ENCODE results near the gene RBAK. TPM values are rescaled to one million over a fixed set of nuclear protein-coding genes. Genes with fewer than 3 reads are reported as not detected.

Gene RBAK
- total RNA-seq, 2 experiments from 2014 or later = 11.0 to 12.4 TPM

GRCh38 chr7:4998910-4999309, 46.8 kb upstream of the RBAK start:
- ChIA-PET POLR2A (interaction anchor here (1.0 kb wide), 1 partner anchor 47 kb away, joined by 3 read pairs; the partner anchor contains the start of gene RBAK), CTCF (interaction anchor here (1.2 kb wide), 1 partner anchor 25 kb away, joined by 6 read pairs; no protein-coding TSS in a partner anchor)
- peaks cover 35% of the 10 kb centered on the region for H3K36me3 ChIP-seq (ENCODE audit: insufficient read depth, low read length)
- ATAC-seq (ENCODE audit: poor library complexity) (no peak), DNase-seq (no peak)
- H3K27ac Mint-ChIP-seq = peak overlapping the region; percentile 28
- no peaks in the 10 kb centered on the region for H3K9me3 Mint-ChIP-seq
- no peaks in the 10 kb centered on the region for H3K9me3 ChIP-seq (ENCODE audit: control insufficient read depth in 1 of 2, insufficient read depth in 1 of 2, low read length in 2 of 2)
- H3K27me3 Mint-ChIP-seq = no peaks in the 10 kb centered on the region
- no peaks in the 10 kb centered on the region for H3K4me1 Mint-ChIP-seq (ENCODE audit: low read depth)
- no peak overlapping the region for H3K27ac ChIP-seq (ENCODE audit: low read depth in 1 of 2, low read length in 2 of 2)
- TF ChIP-seq CTCF (IDR thresholded peaks at IDR 0.05) = no peak
- H3K27me3 ChIP-seq (ENCODE audit: control insufficient read depth in 1 of 2, insufficient read depth in 2 of 2, low read length in 2 of 2) = no peaks in the 10 kb centered on the region
- no peaks in the 10 kb centered on the region for H3K4me1 ChIP-seq (ENCODE audit: insufficient read depth, low read length)
- H3K36me3 Mint-ChIP-seq (ENCODE audit: low read depth) = peaks cover 85% of the 10 kb centered on the region
- intact Hi-C loops (cut with DNase I, micrococcal nuclease) = no loop called here
- H3K4me3 Mint-ChIP-seq = no peak overlapping the region
- H3K4me3 ChIP-seq (ENCODE audit: low read length) = no peak overlapping the region

GRCh38 chr7:4999369-4999950, 46.2 kb upstream of the RBAK start:
- no peaks in the 10 kb centered on the region for H3K27me3 Mint-ChIP-seq
- H3K4me1 Mint-ChIP-seq (ENCODE audit: low read depth) = no peaks in the 10 kb centered on the region
- no peaks in the 10 kb centered on the region for H3K27me3 ChIP-seq (ENCODE audit: control insufficient read depth in 1 of 2, insufficient read depth in 2 of 2, low read length in 2 of 2)
- peaks cover 85% of the 10 kb centered on the region for H3K36me3 Mint-ChIP-seq (ENCODE audit: low read depth)
- ATAC-seq (ENCODE audit: poor library complexity) (no peak), DNase-seq (no peak)
- no peaks in the 10 kb centered on the region for H3K9me3 Mint-ChIP-seq
- peak overlapping the region; percentile 28 for H3K27ac Mint-ChIP-seq
- ChIA-PET CTCF (interaction anchor here (1.2 kb wide), 1 partner anchor 26 kb away, joined by 6 read pairs; no protein-coding TSS in a partner anchor), POLR2A (interaction anchor here (1.0 kb wide), 1 partner anchor 46 kb away, joined by 3 read pairs; the partner anchor contains the start of gene RBAK)
- TF ChIP-seq CTCF (IDR thresholded peaks at IDR 0.05) = no peak
- no peaks in the 10 kb centered on the region for H3K4me1 ChIP-seq (ENCODE audit: insufficient read depth, low read length)
- H3K9me3 ChIP-seq (ENCODE audit: control insufficient read depth in 1 of 2, insufficient read depth in 1 of 2, low read length in 2 of 2) = no peaks in the 10 kb centered on the region
- no peak overlapping the region for H3K27ac ChIP-seq (ENCODE audit: low read depth in 1 of 2, low read length in 2 of 2)
- no peak overlapping the region for H3K4me3 ChIP-seq (ENCODE audit: low read length)
- peaks cover 33% of the 10 kb centered on the region for H3K36me3 ChIP-seq (ENCODE audit: insufficient read depth, low read length)
- H3K4me3 Mint-ChIP-seq = no peak overlapping the region
- intact Hi-C loops (cut with DNase I, micrococcal nuclease) = no loop called here

GRCh38 chr7:5001003-5001402, 44.7 kb upstream of the RBAK start:
- Histone ChIP-seq H3K4me3 (ENCODE audit: low read length) (no peak overlapping the region), H3K9me3 (ENCODE audit: control insufficient read depth in 1 of 2, insufficient read depth in 1 of 2, low read length in 2 of 2) (no peaks in the 10 kb centered on the region), H3K27me3 (ENCODE audit: control insufficient read depth in 1 of 2, insufficient read depth in 2 of 2, low read length in 2 of 2) (no peaks in the 10 kb centered on the region), H3K4me1 (ENCODE audit: insufficient read depth, low read length) (no peaks in the 10 kb centered on the region), H3K27ac (ENCODE audit: low read depth in 1 of 2, low read length in 2 of 2) (no peak overlapping the region), H3K36me3 (ENCODE audit: insufficient read depth, low read length) (peaks cover 24% of the 10 kb centered on the region)
- ATAC-seq (ENCODE audit: poor library complexity) (no peak), DNase-seq (no peak)
- POLR2A ChIA-PET = interaction anchor here (0.5 kb wide), 1 partner anchor 48 kb away, joined by 3 read pairs; no protein-coding TSS in a partner anchor
- no peak overlapping the region for H3K4me3 Mint-ChIP-seq
- H3K4me1 Mint-ChIP-seq (ENCODE audit: low read depth) = no peaks in the 10 kb centered on the region
- peaks cover 84% of the 10 kb centered on the region for H3K36me3 Mint-ChIP-seq (ENCODE audit: low read depth)
- CTCF ChIA-PET = no interaction called here
- no peak for TF ChIP-seq CTCF (IDR thresholded peaks at IDR 0.05)
- H3K9me3 Mint-ChIP-seq = no peaks in the 10 kb centered on the region
- intact Hi-C loops (cut with DNase I, micrococcal nuclease) = no loop called here
- H3K27ac Mint-ChIP-seq = no peak overlapping the region
- no peaks in the 10 kb centered on the region for H3K27me3 Mint-ChIP-seq
